NCI-H524 (cell line): ENCODE measurements around the gene CDH24.

ENCODE experiments used
- DNase-seq, 2 experiments: peaks; one replicate each; lab custom pipeline; 2025; lab: John Stamatoyannopoulos, UW

The CDH24 gene

GRCh38 chr14:23089498-23090253 is 32.4 kb upstream of the CDH24 start:
- DNase-seq: no peak

- DNase-seq: no peak
Measured at GRCh38 chr14:23086565-23086964, 29.2 kb upstream of the CDH24 start.

GRCh38 chr14:23085458-23085857 is 28.1 kb upstream of the CDH24 start:
- no peak for DNase-seq

- DNase-seq: no peak
Measured at GRCh38 chr14:23080474-23080873, 23.2 kb upstream of the CDH24 start.

GRCh38 chr14:23079716-23080115 is 22.4 kb upstream of the CDH24 start:
- DNase-seq: no peak

- no peak for DNase-seq
Measured at GRCh38 chr14:23078692-23079116, 21.4 kb upstream of the CDH24 start.

- no peak for DNase-seq
Measured at GRCh38 chr14:23077962-23078361, 20.6 kb upstream of the CDH24 start.

GRCh38 chr14:23076785-23077408 is 19.6 kb upstream of the CDH24 start:
- DNase-seq: no peak

GRCh38 chr14:23074906-23075305 is 17.6 kb upstream of the CDH24 start:
- no peak for DNase-seq

- no peak for DNase-seq
Measured at GRCh38 chr14:23071921-23072539, 14.7 kb upstream of the CDH24 start.

GRCh38 chr14:23071244-23071920 is 14.1 kb upstream of the CDH24 start:
- DNase-seq: no peak

GRCh38 chr14:23070262-23071129 is 13.2 kb upstream of the CDH24 start:
- DNase-seq: no peak

GRCh38 chr14:23069413-23069806 is 12.1 kb upstream of the CDH24 start:
- DNase-seq: no peak

GRCh38 chr14:23068789-23069412 is 11.6 kb upstream of the CDH24 start:
- no peak for DNase-seq

- DNase-seq: no peak
Measured at GRCh38 chr14:23067847-23068788, 10.8 kb upstream of the CDH24 start.

- no peak for DNase-seq
Measured at GRCh38 chr14:23066855-23067744, 9.8 kb upstream of the CDH24 start.

- no peak for DNase-seq
Measured at GRCh38 chr14:23066368-23066767, 9.0 kb upstream of the CDH24 start.

GRCh38 chr14:23063601-23064000 is 6.3 kb upstream of the CDH24 start:
- no peak for DNase-seq

GRCh38 chr14:23062002-23062401 is 4.7 kb upstream of the CDH24 start:
- DNase-seq: no peak
